ENCODE measurements around the gene MDC1.

Gene MDC1

GRCh38 chr6:30686908-30687658 lies 30.0 kb downstream of the MDC1 start:
- H3K4me3 ChIP-seq (ENCODE audit: low read length): peak overlapping the region; percentile 94
- no peak for TF ChIP-seq ZNF274 (IDR thresholded peaks at IDR 0.05; ENCODE audit: low read depth, low read length)

- no peak for TF ChIP-seq ZNF274 (IDR thresholded peaks at IDR 0.05; ENCODE audit: low read depth, low read length)
- peak within 1 kb of the TSS; percentile 94 for H3K4me3 ChIP-seq (ENCODE audit: low read length)
Measured at GRCh38 chr6:30686009-30686907, 30.8 kb downstream of the MDC1 start, which contains the start of gene PPP1R18. PPP1R18 (minus strand) TSS chr6:30686645; CDS start chr6:30686018, 627 bp downstream.

- TF ChIP-seq ZNF274 (IDR thresholded peaks at IDR 0.05; ENCODE audit: low read depth, low read length): no peak
- peak overlapping the region; percentile 94 for H3K4me3 ChIP-seq (ENCODE audit: low read length)
Measured at GRCh38 chr6:30685157-30686008, 31.7 kb downstream of the MDC1 start.

GRCh38 chr6:30684386-30685156 lies 32.5 kb downstream of the MDC1 start:
- peak overlapping the region; percentile 94 for H3K4me3 ChIP-seq (ENCODE audit: low read length)
- TF ChIP-seq ZNF274 (IDR thresholded peaks at IDR 0.05; ENCODE audit: low read depth, low read length): no peak

- no peak for TF ChIP-seq ZNF274 (IDR thresholded peaks at IDR 0.05; ENCODE audit: low read depth, low read length)
- H3K4me3 ChIP-seq (ENCODE audit: low read length): peak overlapping the region; percentile 94
Measured at GRCh38 chr6:30683980-30684338, 33.1 kb downstream of the MDC1 start.

GRCh38 chr6:30683183-30683979 lies 33.7 kb downstream of the MDC1 start:
- peak overlapping the region; percentile 94 for H3K4me3 ChIP-seq (ENCODE audit: low read length)
- no peak for TF ChIP-seq ZNF274 (IDR thresholded peaks at IDR 0.05; ENCODE audit: low read depth, low read length)

GRCh38 chr6:30682143-30683117 lies 34.7 kb downstream of the MDC1 start:
- TF ChIP-seq ZNF274 (IDR thresholded peaks at IDR 0.05; ENCODE audit: low read depth, low read length): no peak
- H3K4me3 ChIP-seq (ENCODE audit: low read length): peak overlapping the region; percentile 94

GRCh38 chr6:30681766-30682142 lies 35.3 kb downstream of the MDC1 start:
- H3K4me3 ChIP-seq (ENCODE audit: low read length): peak overlapping the region; percentile 94; the same call in 1 of the 2 replicates

GRCh38 chr6:30679765-30680535 lies 37.1 kb downstream of the MDC1 start:
- no peak for TF ChIP-seq ZNF274 (IDR thresholded peaks at IDR 0.05; ENCODE audit: low read depth, low read length)
- H3K4me3 ChIP-seq (ENCODE audit: low read length): peak overlapping the region; percentile 54; the same call in 1 of the 2 replicates

More at GRCh38 chr6:30681766-30682142, 35.3 kb downstream of the MDC1 start:
- TF ChIP-seq ZNF274 (IDR thresholded peaks at IDR 0.05; ENCODE audit: low read depth, low read length): no peak

GRCh38 chr6:30678964-30679726 lies 37.9 kb downstream of the MDC1 start:
- H3K4me3 ChIP-seq (ENCODE audit: low read length): peak overlapping the region; percentile 54; the same call in 1 of the 2 replicates
- no peak for TF ChIP-seq ZNF274 (IDR thresholded peaks at IDR 0.05; ENCODE audit: low read depth, low read length)
